GM23338 (cell line): ENCODE measurements around the gene FAM217A. TPM values are rescaled to one million over a fixed set of nuclear protein-coding genes. Genes with fewer than 3 reads are reported as not detected.

Experiments
- ATAC-seq: fragments of 200-7000 bp; cut with Tn5 transposase; 3 replicates; pipeline ENCODE4 v1.9.1; 2020
- DNase-seq: peaks from one replicate; pipeline ENCODE4 v3.0.0-alpha.2; 2015; ENCODE audit warnings: low spot score
- H2AFZ ChIP-seq: fragments of 200-600 bp; sonication (generic); 2 replicates; pipeline ENCODE4 v1.8.0; 2016; ENCODE audit warnings: antibody characterized with exemption, mild to moderate bottlenecking, moderate library complexity
- H3F3A ChIP-seq: fragments of 200-600 bp; sonication (generic); replicated peaks from 2 replicates; pipeline ENCODE4 v1.8.0; 2017; ENCODE audit warnings: antibody characterized with exemption, mixed run types, low read depth
- H3K27ac ChIP-seq: fragments of 200-600 bp; sonication (generic); 2 replicates; pipeline ENCODE4 v1.6.1; 2016; ENCODE audit warnings: low read depth
- H3K27me3 ChIP-seq: fragments of 200-600 bp; sonication (generic); 2 replicates; pipeline ENCODE4 v1.8.0; 2016; ENCODE audit warnings: mild to moderate bottlenecking, mixed run types, moderate library complexity; ENCODE audit not compliant: insufficient read depth
- H3K36me3 ChIP-seq: fragments of 200-600 bp; sonication (generic); 2 replicates; pipeline ENCODE4 v1.8.0; 2016; ENCODE audit warnings: mild to moderate bottlenecking; ENCODE audit not compliant: insufficient read depth
- H3K4me1 ChIP-seq: fragments of 200-600 bp; sonication (generic); 2 replicates; pipeline ENCODE4 v1.8.0; 2016; ENCODE audit warnings: mild to moderate bottlenecking, moderate library complexity; ENCODE audit not compliant: insufficient read depth
- H3K4me2 ChIP-seq: fragments of 200-600 bp; sonication (generic); 2 replicates; pipeline ENCODE4 v1.7.1; 2017; ENCODE audit warnings: mixed run types
- H3K4me3 ChIP-seq: fragments of 200-600 bp; sonication (generic); 2 replicates; pipeline ENCODE4 v1.6.1; 2016; ENCODE audit warnings: mixed run types
- H3K79me2 ChIP-seq: fragments of 200-600 bp; sonication (generic); replicated peaks from 2 replicates; pipeline ENCODE4 v1.8.0; 2017; ENCODE audit warnings: mild to moderate bottlenecking; ENCODE audit not compliant: insufficient read depth
- H3K9me2 ChIP-seq: fragments of 200-600 bp; sonication (generic); 2 replicates; pipeline ENCODE4 v1.8.0; 2017; ENCODE audit not compliant: insufficient read depth
- H4K20me1 ChIP-seq: fragments of 200-600 bp; sonication (generic); replicated peaks from 2 replicates; pipeline ENCODE4 v1.8.0; 2017; ENCODE audit warnings: mild to moderate bottlenecking; ENCODE audit not compliant: insufficient read depth
- H3K27ac Mint-ChIP-seq: 2 replicates; pipeline ENCODE4 v1.8.0; 2020; ENCODE audit warnings: inconsistent platforms, mild to moderate bottlenecking, moderate library complexity, mixed read lengths
- H3K27me3 Mint-ChIP-seq: 3 replicates; pipeline ENCODE4 v1.8.0; 2022; ENCODE audit warnings: low read depth, mild to moderate bottlenecking, moderate library complexity, mixed read lengths, inconsistent platforms; ENCODE audit not compliant: insufficient read depth, poor library complexity
- H3K36me3 Mint-ChIP-seq: 3 replicates; pipeline ENCODE4 v1.8.0; 2021; ENCODE audit warnings: low read depth, mild to moderate bottlenecking, inconsistent platforms, moderate library complexity, mixed read lengths
- H3K4me1 Mint-ChIP-seq: 3 replicates; pipeline ENCODE4 v1.8.0; 2020; ENCODE audit warnings: mild to moderate bottlenecking, inconsistent platforms, mixed read lengths
- H3K4me3 Mint-ChIP-seq: 3 replicates; pipeline ENCODE4 v1.8.0; 2021; ENCODE audit warnings: moderate library complexity, mild to moderate bottlenecking, inconsistent platforms, mixed read lengths
- H3K9me3 Mint-ChIP-seq: 3 replicates; pipeline ENCODE4 v1.8.0; 2020; ENCODE audit warnings: moderate library complexity, mild to moderate bottlenecking, inconsistent platforms, mixed read lengths
- CREB1 ChIP-seq: fragments of 250-450 bp; sonication (Bioruptor Pico); IDR thresholded peaks from 2 replicates; pipeline ENCODE4 v1.5.0; 2020; ENCODE audit warnings: low read depth, mild to moderate bottlenecking, moderate library complexity
- CTCF ChIP-seq, 2 experiments: fragments of 200-600 bp in 1 of 2; sonication (generic) in 1 of 2; conservative IDR thresholded peaks; 2 replicates each; pipeline versions ENCODE4 v1.5.1 to v1.6.1; 2016 to 2017; ENCODE audit warnings: antibody characterized with exemption in 2 of 2, low read depth in 2 of 2, mild to moderate bottlenecking in 2 of 2, moderate library complexity in 1 of 2
- EZH2 ChIP-seq: fragments of 200-600 bp; sonication (generic); IDR thresholded peaks from one replicate; pipeline ENCODE4 v1.8.0; 2017; ENCODE audit warnings: antibody characterized with exemption, mild to moderate bottlenecking, low read depth; ENCODE audit not compliant: unreplicated experiment
- JUNB ChIP-seq: IDR thresholded peaks from one replicate; pipeline ENCODE4 v1.6.1; 2016; ENCODE audit warnings: antibody characterized with exemption; ENCODE audit not compliant: unreplicated experiment
- NANOG ChIP-seq: IDR thresholded peaks from 2 replicates; pipeline ENCODE4 v1.6.1; 2016; ENCODE audit warnings: antibody characterized with exemption, borderline replicate concordance
- POLR2AphosphoS5 ChIP-seq: IDR thresholded peaks from 2 replicates; pipeline ENCODE4 v1.6.1; 2016; ENCODE audit warnings: antibody characterized with exemption, low read depth
- REST ChIP-seq: IDR thresholded peaks from one replicate; pipeline ENCODE4 v1.6.1; 2018; ENCODE audit warnings: antibody characterized with exemption; ENCODE audit not compliant: unreplicated experiment
- STAT1 ChIP-seq: IDR thresholded peaks from one replicate; pipeline ENCODE4 v1.6.1; 2016; ENCODE audit warnings: antibody characterized with exemption; ENCODE audit not compliant: unreplicated experiment
- ZNF331 ChIP-seq: fragments of 250-450 bp; sonication (Bioruptor Pico); IDR thresholded peaks from 2 replicates; pipeline ENCODE4 v1.5.0; 2020; ENCODE audit warnings: low read depth, mild to moderate bottlenecking, moderate library complexity
- polyA plus RNA-seq: library from polyadenylated mRNA; unstranded; fragments of >200 nt; fragmentation: Nextera tagmentation; extraction: Ambion mirVana; gene quantifications from 2 replicates; pipeline ENCODE4 v1.2.1, GENCODE V29; 2016
- total RNA-seq: library from RNA; depleted of rRNA; stranded (reverse); fragments of >200 nt; shearing (Covaris generic); gene quantifications from 2 replicates; pipeline ENCODE4 v1.2.3, GENCODE V29; 2014

The FAM217A gene
- total and polyA plus RNA-seq, 2 experiments from 2014 or later, result not detected

GRCh38 chr6:4125500-4125899 is 46.6 kb upstream of the FAM217A start:
- H3K36me3 ChIP-seq, result peaks cover 41% of the 10 kb centered on the region
- no peaks in the 10 kb centered on the region for H3K9me2 ChIP-seq
- H3K4me2 ChIP-seq, result no peak overlapping the region
- ATAC-seq (no peak), DNase-seq (no peak)
- no peak overlapping the region for H3K4me3 ChIP-seq
- no peaks in the 10 kb centered on the region for H3F3A ChIP-seq
- H3K27me3 Mint-ChIP-seq, result peaks cover 3% of the 10 kb centered on the region
- H3K4me3 Mint-ChIP-seq, result no peak overlapping the region
- H3K27ac Mint-ChIP-seq, result no peak overlapping the region
- H2AFZ ChIP-seq, result no peak overlapping the region
- no peaks in the 10 kb centered on the region for H3K4me1 Mint-ChIP-seq
- no peaks in the 10 kb centered on the region for H3K27me3 ChIP-seq
- H3K27ac ChIP-seq, result no peak overlapping the region
- no peaks in the 10 kb centered on the region for H3K9me3 Mint-ChIP-seq
- TF ChIP-seq ZNF331 (no peak), STAT1 (no peak), POLR2AphosphoS5 (no peak), EZH2 (no peak), CREB1 (no peak), CTCF (conservative IDR thresholded peaks at IDR 0.05; ENCODE audit: low read depth in 2 of 2) (no peak)
- H3K79me2 ChIP-seq, result no peaks in the 10 kb centered on the region
- H3K4me1 ChIP-seq, result no peaks in the 10 kb centered on the region
- H4K20me1 ChIP-seq, result no peaks in the 10 kb centered on the region
- peaks cover 65% of the 10 kb centered on the region for H3K36me3 Mint-ChIP-seq

GRCh38 chr6:4124351-4124750 is 45.4 kb upstream of the FAM217A start:
- H2AFZ ChIP-seq, result no peak overlapping the region
- Mint-ChIP-seq H3K4me1 (no peaks in the 10 kb centered on the region), H3K9me3 (no peaks in the 10 kb centered on the region), H3K27me3 (peaks cover 3% of the 10 kb centered on the region), H3K27ac (no peak overlapping the region), H3K4me3 (no peak overlapping the region), H3K36me3 (peaks cover 62% of the 10 kb centered on the region)
- H3K4me3 ChIP-seq, result no peak overlapping the region
- no peaks in the 10 kb centered on the region for H3K9me2 ChIP-seq
- H3K36me3 ChIP-seq, result peaks cover 39% of the 10 kb centered on the region
- no peaks in the 10 kb centered on the region for H3K4me1 ChIP-seq
- no peaks in the 10 kb centered on the region for H3F3A ChIP-seq
- H4K20me1 ChIP-seq, result no peaks in the 10 kb centered on the region
- H3K27me3 ChIP-seq, result no peaks in the 10 kb centered on the region
- no peaks in the 10 kb centered on the region for H3K79me2 ChIP-seq
- TF ChIP-seq REST (no peak), JUNB (no peak), NANOG (no peak)
- H3K27ac ChIP-seq, result no peak overlapping the region
- ATAC-seq (no peak), DNase-seq (no peak)
- no peak overlapping the region for H3K4me2 ChIP-seq
